Hepatocyte (in vitro differentiated cells): ENCODE measurements around the gene HRH4. TPM values are rescaled to one million over a fixed set of nuclear protein-coding genes. Genes with fewer than 3 reads are reported as not detected.

ENCODE experiments used
- DNase-seq: peaks from one replicate; pipeline ENCODE4 v3.0.0-alpha.2; 2016; ENCODE audit warnings: low spot score
- H2AFZ ChIP-seq: fragments of 200-600 bp; sonication (generic); 2 replicates; pipeline ENCODE4 v1.6.0; 2016; ENCODE audit warnings: antibody characterized with exemption, mild to moderate bottlenecking
- H3K27ac ChIP-seq: fragments of 200-600 bp; sonication (generic); 2 replicates; pipeline ENCODE4 v1.5.1; 2016; ENCODE audit warnings: mild to moderate bottlenecking
- H3K27me3 ChIP-seq: fragments of 200-600 bp; sonication (generic); 2 replicates; pipeline ENCODE4 v1.6.1; 2016
- H3K36me3 ChIP-seq: fragments of 200-600 bp; sonication (generic); replicated peaks from 2 replicates; pipeline ENCODE4 v1.5.1; 2016; ENCODE audit warnings: low read depth; ENCODE audit not compliant: insufficient read depth
- H3K4me1 ChIP-seq: fragments of 200-600 bp; sonication (generic); 2 replicates; pipeline ENCODE4 v1.5.1; 2016; ENCODE audit warnings: mild to moderate bottlenecking, moderate library complexity; ENCODE audit not compliant: insufficient read depth
- H3K4me2 ChIP-seq: fragments of 200-600 bp; sonication (generic); 2 replicates; pipeline ENCODE4 v1.6.0; 2016
- H3K4me3 ChIP-seq: fragments of 200-600 bp; sonication (generic); 2 replicates; pipeline ENCODE4 v1.5.1; 2016; ENCODE audit warnings: mild to moderate bottlenecking
- H3K79me2 ChIP-seq: fragments of 200-600 bp; sonication (generic); 2 replicates; pipeline ENCODE4 v1.6.0; 2017; ENCODE audit warnings: mild to moderate bottlenecking
- H3K9me2 ChIP-seq: fragments of 200-600 bp; sonication (generic); replicated peaks from 2 replicates; pipeline ENCODE4 v1.6.0; 2017; ENCODE audit warnings: mild to moderate bottlenecking; ENCODE audit not compliant: insufficient read depth
- H3K9me3 ChIP-seq: fragments of 200-600 bp; sonication (generic); 2 replicates; pipeline ENCODE4 v1.5.1; 2016; ENCODE audit warnings: low read depth, mild to moderate bottlenecking
- H4K20me1 ChIP-seq: fragments of 200-600 bp; sonication (generic); 2 replicates; pipeline ENCODE4 v1.6.0; 2016; ENCODE audit warnings: mild to moderate bottlenecking; ENCODE audit not compliant: insufficient read depth, poor library complexity, severe bottlenecking
- CTCF ChIP-seq: fragments of 200-600 bp; sonication (generic); IDR thresholded peaks from 2 replicates; pipeline ENCODE4 v1.5.1; 2016; ENCODE audit warnings: antibody characterized with exemption, mild to moderate bottlenecking; ENCODE audit not compliant: poor library complexity
- EZH2 ChIP-seq: fragments of 200-600 bp; sonication (generic); IDR thresholded peaks from 2 replicates; pipeline ENCODE4 v1.6.1; 2016; ENCODE audit warnings: antibody characterized with exemption, mild to moderate bottlenecking, borderline replicate concordance
- EZH2phosphoT487 ChIP-seq: fragments of 200-600 bp; sonication (generic); IDR thresholded peaks from one replicate; pipeline ENCODE4 v1.6.1; 2018; ENCODE audit warnings: antibody characterized with exemption, mild to moderate bottlenecking, low read depth, moderate library complexity; ENCODE audit not compliant: unreplicated experiment, severe bottlenecking
- WGBS: methylation state at CpG from one replicate; pipeline ENCODE4 v1.1.6; 2016; ENCODE audit warnings: low lambda C conversion rate; ENCODE audit errors: missing lambda C conversion rate; 5-methylcytosine and 5-hydroxymethylcytosine counted together
- polyA plus RNA-seq: library from polyadenylated mRNA; unstranded; fragments of >200 nt; fragmentation: Nextera tagmentation; extraction: Ambion mirVana; gene quantifications from 2 replicates; pipeline ENCODE4 v1.2.1, GENCODE V29; 2016
- total RNA-seq: library from RNA; depleted of rRNA; stranded (reverse); fragments of >200 nt; gene quantifications from 2 replicates; pipeline ENCODE4 v1.2.3, GENCODE V29; 2014

HRH4 gene
- total and polyA plus RNA-seq, 2 experiments from 2014 or later, result not detected

GRCh38 chr18:24474406-24474805 is 14.0 kb downstream of the HRH4 start:
- WGBS, result 87% methylated on average over 2 of the region's 2 CpGs
- no peaks in the 10 kb centered on the region for H3K36me3 ChIP-seq
- no peaks in the 10 kb centered on the region for H3K79me2 ChIP-seq
- H3K9me2 ChIP-seq, result no peaks in the 10 kb centered on the region
- no peak overlapping the region for H3K27ac ChIP-seq
- H3K4me3 ChIP-seq, result no peak overlapping the region
- no peaks in the 10 kb centered on the region for H4K20me1 ChIP-seq
- no peak for DNase-seq
- no peak overlapping the region for H2AFZ ChIP-seq
- H3K9me3 ChIP-seq, result no peaks in the 10 kb centered on the region
- H3K27me3 ChIP-seq, result no peaks in the 10 kb centered on the region
- H3K4me2 ChIP-seq, result no peak overlapping the region
- TF ChIP-seq EZH2phosphoT487 (no peak), CTCF (no peak), EZH2 (no peak)
- H3K4me1 ChIP-seq, result no peaks in the 10 kb centered on the region

GRCh38 chr18:24475926-24476589 is 15.6 kb downstream of the HRH4 start:
- H3K27ac ChIP-seq, result no peak overlapping the region
- no peak overlapping the region for H2AFZ ChIP-seq
- no peak for DNase-seq
- H3K4me3 ChIP-seq, result no peak overlapping the region
- TF ChIP-seq EZH2 (no peak), EZH2phosphoT487 (no peak), CTCF (no peak)
- H3K4me1 ChIP-seq, result no peaks in the 10 kb centered on the region
- H3K4me2 ChIP-seq, result no peak overlapping the region
- H3K36me3 ChIP-seq, result no peaks in the 10 kb centered on the region
- no peaks in the 10 kb centered on the region for H3K9me3 ChIP-seq
- H4K20me1 ChIP-seq, result no peaks in the 10 kb centered on the region
- no peaks in the 10 kb centered on the region for H3K27me3 ChIP-seq
- WGBS, result 94% methylated on average over 6 of the region's 6 CpGs
- H3K9me2 ChIP-seq, result no peaks in the 10 kb centered on the region
- no peaks in the 10 kb centered on the region for H3K79me2 ChIP-seq

- Histone ChIP-seq H4K20me1 (no peaks in the 10 kb centered on the region), H3K9me2 (no peaks in the 10 kb centered on the region), H3K27me3 (no peaks in the 10 kb centered on the region), H3K9me3 (no peaks in the 10 kb centered on the region), H3K36me3 (no peaks in the 10 kb centered on the region), H3K4me3 (no peak overlapping the region), H3K4me1 (no peaks in the 10 kb centered on the region), H3K27ac (no peak overlapping the region), H3K79me2 (no peaks in the 10 kb centered on the region), H3K4me2 (no peak overlapping the region), H2AFZ (no peak overlapping the region)
- no peak for DNase-seq
- no peak for TF ChIP-seq CTCF
- no peak for TF ChIP-seq EZH2
- TF ChIP-seq EZH2phosphoT487, result no peak
- 89% methylated on average over 7 of the region's 7 CpGs for WGBS
Measured at GRCh38 chr18:24479371-24479770, 18.9 kb downstream of the HRH4 start.

GRCh38 chr18:24482821-24483220 is 22.4 kb downstream of the HRH4 start:
- Histone ChIP-seq H3K9me2 (no peaks in the 10 kb centered on the region), H2AFZ (no peak overlapping the region), H4K20me1 (no peaks in the 10 kb centered on the region), H3K4me1 (no peaks in the 10 kb centered on the region), H3K27me3 (no peaks in the 10 kb centered on the region), H3K9me3 (no peaks in the 10 kb centered on the region), H3K36me3 (no peaks in the 10 kb centered on the region), H3K79me2 (no peaks in the 10 kb centered on the region), H3K4me3 (no peak overlapping the region), H3K4me2 (no peak overlapping the region), H3K27ac (no peak overlapping the region)
- WGBS, result 90% methylated on average over 5 of the region's 5 CpGs
- DNase-seq, result no peak
- TF ChIP-seq EZH2phosphoT487, result no peak
- TF ChIP-seq CTCF, result no peak
- no peak for TF ChIP-seq EZH2
